ENCODE results near the gene MAP3K5. TPM values are rescaled to one million over a fixed set of nuclear protein-coding genes. Genes with fewer than 3 reads are reported as not detected.

MAP3K5 gene
- total and polyA plus RNA-seq, 3 donors from 2014 or later, result 21.3 to 55.3 (median 46.1) TPM

GRCh38 chr6:136677344-136677743 is 114.9 kb downstream of the MAP3K5 start:
- Histone ChIP-seq H3K36me3 (ENCODE audit: low read depth, missing control alignments) (no peaks in the 10 kb centered on the region), H3K27me3 (no peaks in the 10 kb centered on the region), H3K27ac (no peak overlapping the region), H3K9me3 (no peaks in the 10 kb centered on the region), H3K4me3 (no peak overlapping the region), H3K4me1 (no peaks in the 10 kb centered on the region)
- intact Hi-C loops (cut with DNase I; ENCODE audit: low total_unique reads), result no loop called here
- no peak for DNase-seq
- TF ChIP-seq POLR2A (IDR thresholded peaks at IDR 0.05) (no peak), CTCF (IDR thresholded peaks at IDR 0.05) (no peak)
- 94 to 98% methylated on average over 4 of the region's 4 CpGs for WGBS, 2 donors

- Histone ChIP-seq H3K4me3 (no peak overlapping the region), H3K27me3 (no peaks in the 10 kb centered on the region), H3K4me1 (no peaks in the 10 kb centered on the region), H3K27ac (no peak overlapping the region), H3K36me3 (ENCODE audit: low read depth, missing control alignments) (no peaks in the 10 kb centered on the region), H3K9me3 (no peaks in the 10 kb centered on the region)
- 92 to 96% methylated on average over 3 of the region's 3 CpGs for WGBS, 2 donors
- TF ChIP-seq POLR2A (IDR thresholded peaks at IDR 0.05) (no peak), CTCF (IDR thresholded peaks at IDR 0.05) (no peak)
- no peak for DNase-seq
- intact Hi-C loops (cut with DNase I; ENCODE audit: low total_unique reads), result no loop called here
Observed at GRCh38 chr6:136676075-136676474, 116.2 kb downstream of the MAP3K5 start.

GRCh38 chr6:136673571-136673970 is 118.7 kb downstream of the MAP3K5 start:
- H3K27me3 ChIP-seq, result no peaks in the 10 kb centered on the region
- no peak overlapping the region for H3K27ac ChIP-seq
- no peak overlapping the region for H3K4me3 ChIP-seq
- H3K4me1 ChIP-seq, result no peaks in the 10 kb centered on the region
- TF ChIP-seq POLR2A (IDR thresholded peaks at IDR 0.05) (no peak), CTCF (IDR thresholded peaks at IDR 0.05) (no peak)
- H3K36me3 ChIP-seq (ENCODE audit: low read depth, missing control alignments), result no peaks in the 10 kb centered on the region
- intact Hi-C loops (cut with DNase I; ENCODE audit: low total_unique reads), result no loop called here
- no peak for DNase-seq
- no peaks in the 10 kb centered on the region for H3K9me3 ChIP-seq

GRCh38 chr6:136672144-136672543 is 120.1 kb downstream of the MAP3K5 start:
- H3K27ac ChIP-seq, result no peak overlapping the region
- H3K9me3 ChIP-seq, result no peaks in the 10 kb centered on the region
- 88 to 93% methylated on average over 4 of the region's 4 CpGs for WGBS, 2 donors
- no peak overlapping the region for H3K4me3 ChIP-seq
- DNase-seq, result no peak
- no peaks in the 10 kb centered on the region for H3K4me1 ChIP-seq
- TF ChIP-seq POLR2A (IDR thresholded peaks at IDR 0.05), result no peak
- no peak for TF ChIP-seq CTCF (IDR thresholded peaks at IDR 0.05)
- intact Hi-C loops (cut with DNase I; ENCODE audit: low total_unique reads), result no loop called here
- no peaks in the 10 kb centered on the region for H3K36me3 ChIP-seq (ENCODE audit: low read depth, missing control alignments)
- no peaks in the 10 kb centered on the region for H3K27me3 ChIP-seq

GRCh38 chr6:136669299-136669699 is 123.0 kb downstream of the MAP3K5 start:
- no peak for DNase-seq
- intact Hi-C loops (cut with DNase I; ENCODE audit: low total_unique reads), result no loop called here
- no peak overlapping the region for H3K27ac ChIP-seq

More at GRCh38 chr6:136669299-136669699, 123.0 kb downstream of the MAP3K5 start:
- Histone ChIP-seq H3K4me1 (no peaks in the 10 kb centered on the region), H3K4me3 (no peak overlapping the region), H3K27me3 (no peaks in the 10 kb centered on the region), H3K36me3 (ENCODE audit: low read depth, missing control alignments) (no peaks in the 10 kb centered on the region), H3K9me3 (no peaks in the 10 kb centered on the region)
- TF ChIP-seq CTCF (IDR thresholded peaks at IDR 0.05) (no peak), POLR2A (IDR thresholded peaks at IDR 0.05) (no peak)
- WGBS, 2 donors, result 45 to 51% methylated on average over 3 of the region's 3 CpGs
